Progenitor cell of endocrine pancreas (in vitro differentiated cells): ENCODE measurements around the gene TBC1D1. TPM values are rescaled to one million over a fixed set of nuclear protein-coding genes. Genes with fewer than 3 reads are reported as not detected.

Source experiments
- DNase-seq: peaks from one replicate; pipeline ENCODE4 v3.0.0; 2021; ENCODE audit warnings: low spot score; ENCODE audit not compliant: unreplicated experiment
- H3K27ac Mint-ChIP-seq: 2 replicates; pipeline ENCODE4 v1.8.0; 2021; ENCODE audit warnings: mild to moderate bottlenecking, moderate library complexity, mixed read lengths
- H3K27me3 Mint-ChIP-seq: 2 replicates; pipeline ENCODE4 v1.8.0; 2021; ENCODE audit warnings: mixed read lengths
- H3K36me3 Mint-ChIP-seq: 2 replicates; pipeline ENCODE4 v1.8.0; 2022; ENCODE audit warnings: mixed read lengths; ENCODE audit not compliant: insufficient read depth
- H3K4me1 Mint-ChIP-seq: 2 replicates; pipeline ENCODE4 v1.8.0; 2021; ENCODE audit warnings: low read depth, mixed read lengths
- H3K4me3 Mint-ChIP-seq: 2 replicates; pipeline ENCODE4 v1.8.0; 2021; ENCODE audit warnings: low read depth, mild to moderate bottlenecking, moderate library complexity, mixed read lengths
- H3K9me3 Mint-ChIP-seq: 2 replicates; pipeline ENCODE4 v1.8.0; 2021; ENCODE audit warnings: low read depth, mixed read lengths
- CTCF ChIP-seq: fragments of 200-600 bp; sonication (generic); IDR thresholded peaks from one replicate; pipeline ENCODE4 v1.5.0; 2021; ENCODE audit warnings: antibody characterized with exemption, mild to moderate bottlenecking; ENCODE audit not compliant: unreplicated experiment
- total RNA-seq: library from RNA; stranded (reverse); gene quantifications from 2 replicates; pipeline ENCODE4 v1.2.1, GENCODE V29; 2021

Gene TBC1D1
- total RNA-seq, 1 donor from 2014 or later: 138 TPM

GRCh38 chr4:38056011-38056685, 165.3 kb downstream of the TBC1D1 start:
- H3K27ac Mint-ChIP-seq: no peak overlapping the region
- TF ChIP-seq CTCF: no peak
- DNase-seq: no peak
- H3K4me1 Mint-ChIP-seq: peaks cover 6% of the 10 kb centered on the region
- peaks cover 23% of the 10 kb centered on the region for H3K36me3 Mint-ChIP-seq
- no peaks in the 10 kb centered on the region for H3K27me3 Mint-ChIP-seq
- H3K9me3 Mint-ChIP-seq: no peaks in the 10 kb centered on the region
- H3K4me3 Mint-ChIP-seq: no peak overlapping the region

- TF ChIP-seq CTCF: no peak
- Mint-ChIP-seq H3K27me3 (no peaks in the 10 kb centered on the region), H3K4me1 (peaks cover 22% of the 10 kb centered on the region), H3K4me3 (no peak overlapping the region), H3K9me3 (no peaks in the 10 kb centered on the region), H3K36me3 (peaks cover 20% of the 10 kb centered on the region), H3K27ac (no peak overlapping the region)
- no peak for DNase-seq
These were observed 167.3 kb downstream of the TBC1D1 start for GRCh38 chr4:38058151-38058550.

- H3K36me3 Mint-ChIP-seq: peaks cover 13% of the 10 kb centered on the region
- no peak for DNase-seq
- peaks cover 28% of the 10 kb centered on the region for H3K4me1 Mint-ChIP-seq
- no peaks in the 10 kb centered on the region for H3K27me3 Mint-ChIP-seq
- H3K4me3 Mint-ChIP-seq: no peak overlapping the region
- no peaks in the 10 kb centered on the region for H3K9me3 Mint-ChIP-seq
- H3K27ac Mint-ChIP-seq: peak overlapping the region; percentile 26
- no peak for TF ChIP-seq CTCF
These were observed 170.0 kb downstream of the TBC1D1 start for GRCh38 chr4:38060829-38061431.

GRCh38 chr4:38062088-38062775, 171.3 kb downstream of the TBC1D1 start:
- TF ChIP-seq CTCF: peak; percentile 86
- Mint-ChIP-seq H3K27ac (peak overlapping the region; percentile 86), H3K4me1 (peaks cover 28% of the 10 kb centered on the region), H3K36me3 (peaks cover 13% of the 10 kb centered on the region), H3K27me3 (no peaks in the 10 kb centered on the region), H3K9me3 (no peaks in the 10 kb centered on the region), H3K4me3 (peak overlapping the region; percentile 39)
- peak; percentile 54 for DNase-seq

GRCh38 chr4:38062776-38063097, 171.9 kb downstream of the TBC1D1 start:
- Mint-ChIP-seq H3K4me3 (no peak overlapping the region), H3K36me3 (peaks cover 14% of the 10 kb centered on the region), H3K4me1 (peaks cover 28% of the 10 kb centered on the region), H3K27ac (peak overlapping the region; percentile 38), H3K27me3 (no peaks in the 10 kb centered on the region), H3K9me3 (no peaks in the 10 kb centered on the region)
- TF ChIP-seq CTCF: no peak
- DNase-seq: no peak
